Liver (tissue), 9 donors: ENCODE measurements around the gene ARHGEF4. TPM values are rescaled to one million over a fixed set of nuclear protein-coding genes. Genes with fewer than 3 reads are reported as not detected.

Experiments
- DNase-seq: peaks from one replicate; pipeline ENCODE4 v3.0.0-alpha.2; 2017; ENCODE audit warnings: low spot score
- H3K27ac ChIP-seq, 2 donors: one replicate each; pipeline ENCODE4 v1.7.0; 2013; ENCODE audit warnings: inconsistent platforms in 2 of 2, low read length in 2 of 2, control low read depth in 1 of 2, low read depth in 1 of 2, mild to moderate bottlenecking in 1 of 2
- H3K27me3 ChIP-seq, 4 donors: one replicate each; pipeline versions ENCODE4 v1.6.1 to v1.7.0; 2013; ENCODE audit warnings: low read length in 3 of 4, inconsistent platforms in 1 of 4, mild to moderate bottlenecking in 1 of 4, moderate library complexity in 1 of 4; ENCODE audit not compliant: control insufficient read depth in 4 of 4, insufficient read depth in 4 of 4
- H3K36me3 ChIP-seq, 4 donors: one replicate each; pipeline versions ENCODE4 v1.6.1 to v1.7.0; 2013; ENCODE audit warnings: low read length in 3 of 4, mild to moderate bottlenecking in 3 of 4, low read depth in 1 of 4, moderate library complexity in 1 of 4; ENCODE audit not compliant: control insufficient read depth in 4 of 4, insufficient read depth in 3 of 4
- H3K4me1 ChIP-seq, 4 donors: one replicate each; pipeline versions ENCODE4 v1.6.1 to v1.7.0; 2013; ENCODE audit warnings: low read length in 3 of 4, mild to moderate bottlenecking in 3 of 4, moderate library complexity in 1 of 4; ENCODE audit not compliant: control insufficient read depth in 4 of 4, insufficient read depth in 4 of 4
- H3K4me3 ChIP-seq, 3 donors: one replicate each; pipeline versions ENCODE4 v1.6.1 to v1.7.0; 2013; ENCODE audit warnings: low read length in 3 of 3, control low read depth in 1 of 3, low read depth in 1 of 3, mild to moderate bottlenecking in 1 of 3
- H3K9ac ChIP-seq, 2 donors: one replicate each; pipeline ENCODE4 v1.7.0; 2013; ENCODE audit warnings: low read length in 2 of 2, mild to moderate bottlenecking in 2 of 2, moderate library complexity in 2 of 2, control low read depth in 1 of 2, low read depth in 1 of 2
- H3K9me3 ChIP-seq, 4 donors: one replicate each; pipeline versions ENCODE4 v1.6.1 to v1.7.0; 2013; ENCODE audit warnings: low read length in 3 of 4; ENCODE audit not compliant: control insufficient read depth in 4 of 4
- ATF3 ChIP-seq: IDR thresholded peaks from 2 replicates; pipeline ENCODE4 v1.6.1; 2016; ENCODE audit warnings: antibody characterized with exemption
- EGR1 ChIP-seq, 2 donors: IDR thresholded peaks; 2 replicates each; pipeline ENCODE4 v1.6.1; 2016 to 2018; ENCODE audit warnings: antibody characterized with exemption in 2 of 2, low read depth in 2 of 2
- FOXA1 ChIP-seq: IDR thresholded peaks from 2 replicates; pipeline ENCODE4 v1.6.1; 2016; ENCODE audit warnings: antibody characterized with exemption
- FOXA2 ChIP-seq: IDR thresholded peaks from 2 replicates; pipeline ENCODE4 v1.6.1; 2016; ENCODE audit warnings: antibody characterized with exemption
- GABPA ChIP-seq, 2 donors: IDR thresholded peaks in 1 of 2; conservative IDR thresholded peaks in 1 of 2; 2 replicates each; pipeline ENCODE4 v1.6.1; 2016; ENCODE audit warnings: antibody characterized with exemption in 2 of 2, mild to moderate bottlenecking in 1 of 2, moderate library complexity in 1 of 2
- HNF4A ChIP-seq, 2 donors: conservative IDR thresholded peaks; 2 replicates each; pipeline ENCODE4 v1.6.1; 2016; ENCODE audit warnings: antibody characterized with exemption in 2 of 2, mild to moderate bottlenecking in 2 of 2
- HNF4G ChIP-seq: IDR thresholded peaks from 2 replicates; pipeline ENCODE4 v1.6.1; 2016; ENCODE audit warnings: antibody characterized with exemption
- JUND ChIP-seq, 2 donors: IDR thresholded peaks; 2 replicates each; pipeline ENCODE4 v1.6.1; 2016; ENCODE audit warnings: antibody characterized with exemption in 2 of 2
- MAX ChIP-seq: IDR thresholded peaks from 2 replicates; pipeline ENCODE4 v1.6.1; 2016; ENCODE audit warnings: antibody characterized with exemption
- NR2F2 ChIP-seq: IDR thresholded peaks from 2 replicates; pipeline ENCODE4 v1.6.1; 2016; ENCODE audit warnings: antibody characterized with exemption
- RAD21 ChIP-seq, 2 donors: IDR thresholded peaks; 2 replicates each; pipeline ENCODE4 v1.6.1; 2016; ENCODE audit warnings: antibody characterized with exemption in 2 of 2, mild to moderate bottlenecking in 2 of 2
- REST ChIP-seq: IDR thresholded peaks from 2 replicates; pipeline ENCODE4 v1.6.1; 2016; ENCODE audit warnings: antibody characterized with exemption, mild to moderate bottlenecking
- SP1 ChIP-seq: IDR thresholded peaks from 2 replicates; pipeline ENCODE4 v1.6.1; 2018; ENCODE audit warnings: antibody characterized with exemption, mild to moderate bottlenecking
- ZBTB33 ChIP-seq: IDR thresholded peaks from 2 replicates; pipeline ENCODE4 v1.6.1; 2016; ENCODE audit warnings: antibody characterized with exemption
- WGBS: extraction: QIAGEN DNeasy Blood & Tissue Kit; methylation state at CpG from one replicate; pipeline ENCODE4 v1.1.7; 2013; 5-methylcytosine and 5-hydroxymethylcytosine counted together
- polyA plus RNA-seq, 2 donors: library from polyadenylated mRNA; stranded (reverse) in 1 of 2; unstranded in 1 of 2; fragments of 200-250 nt in 1 of 2; fragments of >200 nt in 1 of 2; fragmentation: Nextera tagmentation in 1 of 2; extraction: Ambion mirVana in 1 of 2; gene quantifications; one replicate each; pipeline versions ENCODE4 v1.2.1 to v1.2.3, GENCODE V29; 2013 to 2015
- total RNA-seq, 2 donors: library from RNA; depleted of rRNA; stranded (reverse); fragments of >200 nt; gene quantifications; one replicate each; pipeline ENCODE4 v1.2.3, GENCODE V29; 2014
- donor health status: healthy.
- donor health status: healthy.
- donor health status: healthy.
- donor health status: healthy.
- donor health status: healthy.

ARHGEF4 gene
- total and polyA plus RNA-seq, 4 donors = 0.08 TPM; not detected in 2

GRCh38 chr2:130847776-130848525, 11.2 kb downstream of the ARHGEF4 start:
- Histone ChIP-seq H3K36me3 (no peaks in the 10 kb centered on the region), H3K4me1 (no peaks in the 10 kb centered on the region), H3K4me3 (no peak overlapping the region), H3K27ac (no peak overlapping the region), H3K9me3 (no peaks in the 10 kb centered on the region), H3K9ac (no peak overlapping the region), H3K27me3 (no peaks in the 10 kb centered on the region)
- no peak for DNase-seq
- WGBS = 90% methylated on average over 19 of the region's 19 CpGs
- TF ChIP-seq NR2F2 = no peak
- no peak for TF ChIP-seq REST
- no peak for TF ChIP-seq FOXA2
- TF ChIP-seq FOXA1 = no peak
- TF ChIP-seq HNF4A (conservative IDR thresholded peaks at IDR 0.05) = no peak
- TF ChIP-seq HNF4G = no peak
- no peak for TF ChIP-seq MAX
- no peak for TF ChIP-seq ZBTB33
- TF ChIP-seq ATF3 = no peak
- TF ChIP-seq GABPA (IDR thresholded peaks at IDR 0.05 in 1 of 2, conservative IDR thresholded peaks at IDR 0.05 in 1 of 2) = no peak
- no peak for TF ChIP-seq SP1

- H3K9me3 ChIP-seq = no peaks in the 10 kb centered on the region
- H3K36me3 ChIP-seq = no peaks in the 10 kb centered on the region
- no peak for TF ChIP-seq JUND (IDR thresholded peaks at IDR 0.05)
- TF ChIP-seq ATF3 = no peak
- no peak for TF ChIP-seq RAD21 (IDR thresholded peaks at IDR 0.05)
- no peak for TF ChIP-seq SP1
- no peak for TF ChIP-seq HNF4G
- no peak for TF ChIP-seq EGR1 (IDR thresholded peaks at IDR 0.05; ENCODE audit: low read depth in 2 of 2)
- no peak overlapping the region for H3K27ac ChIP-seq
- 86% methylated on average over 12 of the region's 12 CpGs for WGBS
- DNase-seq = no peak
- H3K9ac ChIP-seq = no peak overlapping the region
- H3K4me1 ChIP-seq = no peaks in the 10 kb centered on the region
- H3K4me3 ChIP-seq = no peak overlapping the region
- no peaks in the 10 kb centered on the region for H3K27me3 ChIP-seq
These were observed 12.0 kb downstream of the ARHGEF4 start for GRCh38 chr2:130848526-130849210.
